T-helper 2 cell treated with Interferon-gamma antibody and Interleukin-4, amounts not matched to agents 100 ng/mL and 5 ng/mL, for 36 hours (primary cell): ENCODE measurements around the gene INSIG1. TPM values are rescaled to one million over a fixed set of nuclear protein-coding genes. Genes with fewer than 3 reads are reported as not detected.

Experiments used
- intact Hi-C: fragments of 100-400 bp; cut with micrococcal nuclease; formaldehyde crosslinking; loops from one replicate; pipeline ENCODE4 v1.15.1; 2023
- total RNA-seq: library from RNA; stranded (reverse); gene quantifications from 2 replicates; pipeline ENCODE4 v1.2.3, GENCODE V29; 2022

The INSIG1 gene
- total RNA-seq, 1 donor from 2014 or later: 105 TPM

GRCh38 chr7:155323001-155323638, 25.4 kb downstream of the INSIG1 start:
- intact Hi-C loops: no loop called here

GRCh38 chr7:155324012-155324917, 26.6 kb downstream of the INSIG1 start:
- intact Hi-C loops: no loop called here

- intact Hi-C loops: no loop called here
Observed at GRCh38 chr7:155324918-155325235, 27.2 kb downstream of the INSIG1 start.

GRCh38 chr7:155326385-155326784, 28.7 kb downstream of the INSIG1 start:
- intact Hi-C loops: no loop called here

GRCh38 chr7:155327590-155328320, 30.1 kb downstream of the INSIG1 start:
- intact Hi-C loops: no loop called here

- intact Hi-C loops: no loop called here
Observed at GRCh38 chr7:155329225-155329624, 31.5 kb downstream of the INSIG1 start.

GRCh38 chr7:155331396-155331795, 33.7 kb downstream of the INSIG1 start:
- intact Hi-C loops: no loop called here

GRCh38 chr7:155333346-155334234, 35.9 kb downstream of the INSIG1 start:
- intact Hi-C loops: no loop called here

GRCh38 chr7:155336812-155337602, 39.3 kb downstream of the INSIG1 start:
- intact Hi-C loops: no loop called here

- intact Hi-C loops: no loop called here
Observed at GRCh38 chr7:155337946-155338631, 40.4 kb downstream of the INSIG1 start.

GRCh38 chr7:155338632-155339320, 41.1 kb downstream of the INSIG1 start:
- intact Hi-C loops: no loop called here

GRCh38 chr7:155339474-155339873, 41.8 kb downstream of the INSIG1 start:
- intact Hi-C loops: no loop called here

- intact Hi-C loops: no loop called here
Observed at GRCh38 chr7:155340071-155340531, 42.4 kb downstream of the INSIG1 start.

- intact Hi-C loops: no loop called here
Observed at GRCh38 chr7:155340721-155341120, 43.0 kb downstream of the INSIG1 start.

- intact Hi-C loops: no loop called here
Observed at GRCh38 chr7:155341463-155341983, 43.8 kb downstream of the INSIG1 start.

- intact Hi-C loops: no loop called here
Observed at GRCh38 chr7:155342313-155342712, 44.6 kb downstream of the INSIG1 start.

- intact Hi-C loops: no loop called here
Observed at GRCh38 chr7:155343150-155343549, 45.5 kb downstream of the INSIG1 start.

- intact Hi-C loops: loop anchor here (2.0 kb wide), 1 partner anchor 335 kb away; no protein-coding TSS in a partner anchor
Observed at GRCh38 chr7:155343661-155344121, 46.0 kb downstream of the INSIG1 start.

GRCh38 chr7:155344270-155344617, 46.6 kb downstream of the INSIG1 start:
- intact Hi-C loops: loop anchor here (2.0 kb wide), 1 partner anchor 335 kb away; no protein-coding TSS in a partner anchor
